Forelimb muscle (tissue), 1 donor: Measurements from ENCODE around the gene AXL. TPM values are rescaled to one million over a fixed set of nuclear protein-coding genes. Genes with fewer than 3 reads are reported as not detected.
"Not testable (repeated sequence)": the region's sequence is repeated elsewhere in the genome, so short reads cannot be mapped to it uniquely, and the experiment has no call there.

Experiments
- DNase-seq: peaks from one replicate; pipeline ENCODE4 v3.0.0-alpha.2; 2013; ENCODE audit warnings: low read depth
- polyA plus RNA-seq: library from polyadenylated mRNA; unstranded; fragments of 120-200 nt; gene quantifications from one replicate; pipeline ENCODE4 v1.2.1, GENCODE V29; 2013; ENCODE audit not compliant: insufficient read length

The AXL gene
- polyA plus RNA-seq = 28.7 TPM

GRCh38 chr19:41218615-41219507 is at the start of gene AXL:
TSS of gene AXL (plus strand) at chr19:41219223. CDS start at chr19:41219393, 170 bp downstream.
- DNase-seq = peak; percentile 48

GRCh38 chr19:41172297-41173164 is 46.5 kb upstream of the AXL start:
- no peak for DNase-seq

- no peak for DNase-seq
Measured at GRCh38 chr19:41174297-41174928, 44.6 kb upstream of the AXL start.

GRCh38 chr19:41175801-41176777 is 42.9 kb upstream of the AXL start:
- DNase-seq = no peak

- not testable (repeated sequence) for DNase-seq
Measured at GRCh38 chr19:41180173-41180572, 38.9 kb upstream of the AXL start.

GRCh38 chr19:41186971-41187883 is 31.8 kb upstream of the AXL start:
- no peak for DNase-seq

GRCh38 chr19:41187884-41188279 is 31.1 kb upstream of the AXL start:
- DNase-seq = no peak

GRCh38 chr19:41189425-41190065 is 29.5 kb upstream of the AXL start:
- DNase-seq = no peak

GRCh38 chr19:41192574-41193429 is 26.2 kb upstream of the AXL start, which contains the start of gene CYP2S1:
TSS of gene CYP2S1 (plus strand) at chr19:41193219. CDS start at chr19:41193265, 46 bp downstream.
- no peak for DNase-seq

GRCh38 chr19:41193430-41194156 is 25.4 kb upstream of the AXL start:
- no peak for DNase-seq

GRCh38 chr19:41194157-41194552 is 24.9 kb upstream of the AXL start:
- DNase-seq = no peak

- DNase-seq = no peak
Measured at GRCh38 chr19:41195675-41196497, 23.1 kb upstream of the AXL start.

GRCh38 chr19:41198559-41198958 is 20.5 kb upstream of the AXL start:
- no peak for DNase-seq

- DNase-seq = no peak
Measured at GRCh38 chr19:41203371-41203770, 15.7 kb upstream of the AXL start.

GRCh38 chr19:41204338-41204737 is 14.7 kb upstream of the AXL start:
- DNase-seq = peak; percentile 80

- DNase-seq = no peak
Measured at GRCh38 chr19:41205995-41206394, 13.0 kb upstream of the AXL start.

- no peak for DNase-seq
Measured at GRCh38 chr19:41206456-41206855, 12.6 kb upstream of the AXL start.
